ENCODE results near the gene KRT85. TPM values are rescaled to one million over a fixed set of nuclear protein-coding genes. Genes with fewer than 3 reads are reported as not detected.

KRT85 gene
- total RNA-seq, 1 donor from 2014 or later: not detected

DNA sequence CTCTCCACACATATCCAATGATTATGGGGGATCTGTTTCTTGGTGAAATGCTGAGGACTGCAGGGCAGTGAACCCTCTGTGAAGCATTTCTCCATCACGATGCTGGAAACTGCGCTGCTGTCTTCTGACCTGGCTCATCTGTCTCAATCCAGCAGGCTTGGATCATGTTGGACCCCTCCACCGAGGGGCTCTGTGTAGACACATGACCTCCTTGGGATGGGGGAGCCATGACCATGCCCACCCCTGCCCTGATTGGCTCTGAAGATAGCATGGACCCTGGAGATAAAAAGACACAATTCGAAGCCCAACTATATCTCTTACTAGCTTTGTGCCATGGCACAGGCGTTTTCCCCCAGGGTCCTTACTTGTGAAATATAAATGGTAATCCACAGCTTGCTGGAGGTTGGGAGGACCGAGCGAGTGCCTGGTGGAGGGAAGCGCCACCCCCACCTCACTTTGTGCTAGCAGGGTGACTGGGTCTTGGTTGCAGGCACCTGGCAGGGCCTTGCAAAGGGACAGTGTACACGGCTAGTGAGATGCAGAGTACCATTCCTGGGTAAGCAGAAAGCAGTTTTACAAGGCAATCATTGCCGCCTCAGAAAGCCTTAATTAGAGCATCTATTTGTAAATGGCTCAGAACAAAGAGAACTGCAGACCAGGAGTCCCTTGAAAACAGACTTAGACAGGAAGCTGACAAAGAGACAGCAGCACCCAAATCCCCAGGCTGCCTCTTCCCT is 43.7 kb downstream of the KRT85 start:
- no peak for TF ChIP-seq CTCF (IDR thresholded peaks at IDR 0.05)
- Mint-ChIP-seq H3K4me1 (ENCODE audit: unreplicated experiment) (peaks cover 4% of the 10 kb centered on the region), H3K4me3 (ENCODE audit: unreplicated experiment) (no peak overlapping the region), H3K27ac (ENCODE audit: unreplicated experiment) (no peak overlapping the region), H3K27me3 (ENCODE audit: unreplicated experiment) (peaks cover 37% of the 10 kb centered on the region), H3K9me3 (ENCODE audit: unreplicated experiment) (no peaks in the 10 kb centered on the region), H3K36me3 (ENCODE audit: unreplicated experiment) (no peaks in the 10 kb centered on the region)
- no peak for DNase-seq (ENCODE audit: extremely low spot score, unreplicated experiment)

GRCh38 chr12:52323001-52323400 is 44.3 kb downstream of the KRT85 start:
- H3K27me3 Mint-ChIP-seq (ENCODE audit: unreplicated experiment): peaks cover 41% of the 10 kb centered on the region
- TF ChIP-seq CTCF (IDR thresholded peaks at IDR 0.05): no peak
- H3K36me3 Mint-ChIP-seq (ENCODE audit: unreplicated experiment): no peaks in the 10 kb centered on the region
- peaks cover 4% of the 10 kb centered on the region for H3K4me1 Mint-ChIP-seq (ENCODE audit: unreplicated experiment)
- DNase-seq (ENCODE audit: extremely low spot score, unreplicated experiment): no peak
- H3K4me3 Mint-ChIP-seq (ENCODE audit: unreplicated experiment): no peak overlapping the region
- H3K9me3 Mint-ChIP-seq (ENCODE audit: unreplicated experiment): no peaks in the 10 kb centered on the region
- H3K27ac Mint-ChIP-seq (ENCODE audit: unreplicated experiment): no peak overlapping the region

GRCh38 chr12:52322069-52322468 is 45.2 kb downstream of the KRT85 start:
- no peak for DNase-seq (ENCODE audit: extremely low spot score, unreplicated experiment)
- no peak overlapping the region for H3K27ac Mint-ChIP-seq (ENCODE audit: unreplicated experiment)
- H3K36me3 Mint-ChIP-seq (ENCODE audit: unreplicated experiment): no peaks in the 10 kb centered on the region
- no peaks in the 10 kb centered on the region for H3K9me3 Mint-ChIP-seq (ENCODE audit: unreplicated experiment)
- H3K27me3 Mint-ChIP-seq (ENCODE audit: unreplicated experiment): peaks cover 41% of the 10 kb centered on the region
- H3K4me1 Mint-ChIP-seq (ENCODE audit: unreplicated experiment): no peaks in the 10 kb centered on the region
- TF ChIP-seq CTCF (IDR thresholded peaks at IDR 0.05): no peak
- H3K4me3 Mint-ChIP-seq (ENCODE audit: unreplicated experiment): no peak overlapping the region

GRCh38 chr12:52321418-52321817 is 45.9 kb downstream of the KRT85 start:
- Mint-ChIP-seq H3K36me3 (ENCODE audit: unreplicated experiment) (no peaks in the 10 kb centered on the region), H3K4me1 (ENCODE audit: unreplicated experiment) (no peaks in the 10 kb centered on the region), H3K27ac (ENCODE audit: unreplicated experiment) (no peak overlapping the region), H3K27me3 (ENCODE audit: unreplicated experiment) (peaks cover 41% of the 10 kb centered on the region), H3K4me3 (ENCODE audit: unreplicated experiment) (no peak overlapping the region), H3K9me3 (ENCODE audit: unreplicated experiment) (no peaks in the 10 kb centered on the region)
- no peak for TF ChIP-seq CTCF (IDR thresholded peaks at IDR 0.05)
- no peak for DNase-seq (ENCODE audit: extremely low spot score, unreplicated experiment)

GRCh38 chr12:52320784-52321400 is 46.4 kb downstream of the KRT85 start, which contains the start of gene KRT83:
KRT83 (minus strand) TSS chr12:52321398; CDS start chr12:52321335, 63 bp downstream.
- no peak within 1 kb of the TSS for H3K27ac Mint-ChIP-seq (ENCODE audit: unreplicated experiment)
- DNase-seq (ENCODE audit: extremely low spot score, unreplicated experiment): no peak
- H3K4me3 Mint-ChIP-seq (ENCODE audit: unreplicated experiment): no peak within 1 kb of the TSS
- TF ChIP-seq CTCF (IDR thresholded peaks at IDR 0.05): no peak
- H3K4me1 Mint-ChIP-seq (ENCODE audit: unreplicated experiment): no peaks in the 10 kb centered on the region
- no peaks in the 10 kb centered on the region for H3K9me3 Mint-ChIP-seq (ENCODE audit: unreplicated experiment)
- no peaks in the 10 kb centered on the region for H3K36me3 Mint-ChIP-seq (ENCODE audit: unreplicated experiment)
- peaks cover 41% of the 10 kb centered on the region for H3K27me3 Mint-ChIP-seq (ENCODE audit: unreplicated experiment)
